H1 (cell line): Measurements from ENCODE around the gene SLC35F5. TPM values are rescaled to one million over a fixed set of nuclear protein-coding genes. Genes with fewer than 3 reads are reported as not detected.
A peak's percentile ranks its signal among the peaks of the same experiment; 100 is the strongest.

Experiments
- CTCF ChIA-PET: fragments of 300-600 bp; sonication (Branson Sonifier 250); formaldehyde crosslinking; loops from one replicate; lab custom pipeline; 2021; ENCODE audit not compliant: partially characterized antibody; lab: Charles Lee
- POLR2A ChIA-PET: fragments of 300-600 bp; sonication (Branson Sonifier 250); formaldehyde crosslinking; loops from one replicate; lab custom pipeline; 2021; ENCODE audit warnings: inconsistent platforms; ENCODE audit not compliant: partially characterized antibody; lab: Charles Lee
- DNase-seq, 2 experiments: peaks; one replicate each; pipeline versions ENCODE4 v3.0.0 to v3.0.0-alpha.2; 2010 to 2022; ENCODE audit warnings: low spot score in 2 of 2, low read depth in 1 of 2, mixed read lengths in 1 of 2
- FAIRE-seq: peaks from 2 replicates; lab custom pipeline; 2011; peaks lifted over from hg19 to GRCh38; lab: Jason Lieb, UNC
- H2AFZ ChIP-seq: 2 replicates; pipeline ENCODE4 v1.8.1; 2012; ENCODE audit warnings: low read length, inconsistent platforms
- H2AK5ac ChIP-seq: 2 replicates; pipeline ENCODE4 v1.6.1; 2013; ENCODE audit warnings: low read depth, low read length
- H2BK120ac ChIP-seq: replicated peaks from 2 replicates; pipeline ENCODE3; 2013; ENCODE audit warnings: low read depth, low read length, inconsistent platforms
- H2BK12ac ChIP-seq: 2 replicates; pipeline ENCODE4 v1.6.1; 2013; ENCODE audit warnings: low read depth, low read length
- H2BK15ac ChIP-seq: 2 replicates; pipeline ENCODE4 v1.6.1; 2013; ENCODE audit warnings: low read length
- H2BK20ac ChIP-seq: 2 replicates; pipeline ENCODE4 v1.6.1; 2013; ENCODE audit warnings: low read length
- H2BK5ac ChIP-seq: 2 replicates; pipeline ENCODE4 v1.6.1; 2013; ENCODE audit warnings: low read depth, low read length
- H3K14ac ChIP-seq: 2 replicates; pipeline ENCODE4 v1.6.1; 2013; ENCODE audit warnings: inconsistent platforms; ENCODE audit not compliant: insufficient read length
- H3K18ac ChIP-seq: 2 replicates; pipeline ENCODE4 v1.6.1; 2013; ENCODE audit warnings: low read length; ENCODE audit errors: extremely low read depth
- H3K23ac ChIP-seq: 2 replicates; pipeline ENCODE4 v1.6.1; 2013; ENCODE audit warnings: inconsistent platforms; ENCODE audit not compliant: insufficient read length
- H3K23me2 ChIP-seq: 2 replicates; pipeline ENCODE4 v1.6.1; 2013; ENCODE audit warnings: low read depth, low read length
- H3K27ac ChIP-seq: 2 replicates; pipeline ENCODE4 v1.6.1; 2011; ENCODE audit warnings: low read depth, low read length, inconsistent platforms
- H3K27me3 ChIP-seq, 4 experiments: replicated peaks in 1 of 4; 1 replicate in 1 of 4; 2 replicates in 3 of 4; pipeline versions ENCODE4 v1.6.1 to v1.8.1; 2011 to 2013; ENCODE audit warnings: low read length in 3 of 4, mild to moderate bottlenecking in 3 of 4, inconsistent platforms in 2 of 4, mixed read lengths in 2 of 4, moderate library complexity in 1 of 4; ENCODE audit not compliant: control insufficient read depth in 3 of 4, insufficient read depth in 3 of 4; ENCODE audit errors: extremely low read depth in 1 of 4
- H3K36me3 ChIP-seq, 4 experiments: 2 replicates each; pipeline versions ENCODE4 v1.6.1 to v1.8.1; 2011 to 2013; ENCODE audit warnings: mild to moderate bottlenecking in 4 of 4, low read length in 3 of 4, moderate library complexity in 2 of 4, control low read depth in 1 of 4, inconsistent platforms in 1 of 4; ENCODE audit not compliant: insufficient read depth in 4 of 4, control insufficient read depth in 2 of 4
- H3K4ac ChIP-seq: replicated peaks from 2 replicates; pipeline ENCODE3; 2013; ENCODE audit warnings: low read length, low read depth, mixed read lengths, inconsistent platforms; ENCODE audit not compliant: insufficient read length
- H3K4me1 ChIP-seq, 4 experiments: replicated peaks in 1 of 4; 1 replicate in 1 of 4; 2 replicates in 3 of 4; pipeline versions ENCODE4 v1.6.1 to v1.8.1; 2011 to 2013; ENCODE audit warnings: low read length in 3 of 4, inconsistent platforms in 2 of 4, mixed read lengths in 1 of 4; ENCODE audit not compliant: insufficient read depth in 4 of 4, control insufficient read depth in 3 of 4
- H3K4me2 ChIP-seq, 2 experiments: 2 replicates each; pipeline versions ENCODE4 v1.6.1 to v1.8.1; 2011 to 2013; ENCODE audit warnings: low read depth in 2 of 2, low read length in 2 of 2, control low read depth in 1 of 2, inconsistent platforms in 1 of 2, mild to moderate bottlenecking in 1 of 2; ENCODE audit not compliant: insufficient read depth in 1 of 2
- H3K4me3 ChIP-seq, 4 experiments: fragments of 200-600, 300-600 bp in 1 of 4; sonication (generic), shearing (Covaris generic), sonication (Bioruptor Twin) in 1 of 4; 2 replicates each; pipeline versions ENCODE4 v1.5.1 to v1.8.1; 2011 to 2016; ENCODE audit warnings: low read length in 4 of 4, low read depth in 3 of 4, control low read depth in 2 of 4, inconsistent platforms in 2 of 4, mild to moderate bottlenecking in 2 of 4, mixed read lengths in 1 of 4, moderate library complexity in 1 of 4; ENCODE audit not compliant: insufficient read depth in 2 of 4; ENCODE audit errors: extremely low read depth in 1 of 4
- H3K56ac ChIP-seq: replicated peaks from 2 replicates; pipeline ENCODE3; 2013; ENCODE audit warnings: low read depth, mild to moderate bottlenecking, mixed read lengths, low read length, inconsistent platforms; ENCODE audit not compliant: insufficient read length
- H3K79me1 ChIP-seq: 2 replicates; pipeline ENCODE4 v1.6.1; 2013; ENCODE audit warnings: low read depth, low read length, control low read depth
- H3K79me2 ChIP-seq, 2 experiments: 2 replicates each; pipeline versions ENCODE4 v1.6.1 to v1.8.1; 2012 to 2013; ENCODE audit warnings: low read length in 2 of 2, mild to moderate bottlenecking in 2 of 2, inconsistent platforms in 1 of 2; ENCODE audit not compliant: insufficient read depth in 2 of 2, control insufficient read depth in 1 of 2
- H3K9ac ChIP-seq, 4 experiments: replicated peaks in 1 of 4; 1 replicate in 1 of 4; 2 replicates in 3 of 4; pipeline versions ENCODE4 v1.6.1 to v1.8.1; 2011 to 2013; ENCODE audit warnings: low read depth in 3 of 4, low read length in 3 of 4, control low read depth in 2 of 4, mild to moderate bottlenecking in 2 of 4, moderate library complexity in 2 of 4, inconsistent platforms in 1 of 4; ENCODE audit errors: extremely low read depth in 1 of 4
- H3K9me3 ChIP-seq, 2 experiments: 2 replicates each; pipeline versions ENCODE4 v1.6.1 to v1.8.1; 2012 to 2013; ENCODE audit warnings: mild to moderate bottlenecking in 2 of 2, moderate library complexity in 2 of 2, control low read depth in 1 of 2, inconsistent platforms in 1 of 2, low read depth in 1 of 2, low read length in 1 of 2, mixed read lengths in 1 of 2; ENCODE audit not compliant: insufficient read depth in 2 of 2
- H4K20me1 ChIP-seq, 2 experiments: replicated peaks in 1 of 2; 2 replicates each; pipeline versions ENCODE3 to v1.8.1; 2011 to 2013; ENCODE audit warnings: inconsistent platforms in 2 of 2, low read length in 2 of 2, mild to moderate bottlenecking in 1 of 2; ENCODE audit not compliant: insufficient read depth in 2 of 2, control insufficient read depth in 1 of 2
- H4K5ac ChIP-seq: 2 replicates; pipeline ENCODE4 v1.6.1; 2013; ENCODE audit warnings: low read length, low read depth, mixed read lengths, inconsistent platforms; ENCODE audit not compliant: insufficient read length
- H4K8ac ChIP-seq: 2 replicates; pipeline ENCODE4 v1.8.0; 2013; ENCODE audit warnings: mild to moderate bottlenecking, moderate library complexity, low read length, inconsistent platforms; ENCODE audit not compliant: insufficient read depth; ENCODE audit errors: extremely low read depth
- H4K91ac ChIP-seq: replicated peaks from 2 replicates; pipeline ENCODE3; 2013; ENCODE audit warnings: low read length, mixed read lengths, inconsistent platforms; ENCODE audit not compliant: insufficient read length
- BCL11A ChIP-seq, 2 experiments: IDR thresholded peaks; one replicate each; pipeline ENCODE4 v1.6.1; 2011; ENCODE audit warnings: low read depth in 2 of 2, low read length in 2 of 2, mild to moderate bottlenecking in 2 of 2
- BRCA1 ChIP-seq: IDR thresholded peaks from 2 replicates; pipeline ENCODE4 v1.6.1; 2012; ENCODE audit warnings: low read depth, low read length, improper control_type of control experiment
- CBX5 ChIP-seq: fragments of 300-800, 300-1000 bp; sonication (generic); IDR thresholded peaks from 2 replicates; pipeline ENCODE4 v1.7.1; 2016; ENCODE audit warnings: antibody characterized with exemption, low read length, low read depth
- EGR1 ChIP-seq: IDR thresholded peaks from 2 replicates; pipeline ENCODE4 v1.6.1; 2011; ENCODE audit warnings: low read depth, low read length, borderline replicate concordance
- JUN ChIP-seq: IDR thresholded peaks from 2 replicates; pipeline ENCODE4 v1.6.1; 2011; ENCODE audit warnings: low read depth, mild to moderate bottlenecking, improper control_type of control experiment, low read length
- NANOG ChIP-seq: IDR thresholded peaks from 2 replicates; pipeline ENCODE4 v1.6.1; 2011; ENCODE audit warnings: low read length, low read depth, mild to moderate bottlenecking, inconsistent platforms; ENCODE audit not compliant: insufficient read depth, poor library complexity, severe bottlenecking
- NRF1 ChIP-seq: IDR thresholded peaks from 2 replicates; pipeline ENCODE4 v1.6.1; 2011; ENCODE audit warnings: mild to moderate bottlenecking, low read depth, low read length, improper control_type of control experiment
- POU5F1 ChIP-seq: IDR thresholded peaks from 2 replicates; pipeline ENCODE4 v1.6.1; 2011; ENCODE audit warnings: low read depth, mild to moderate bottlenecking, low read length, moderate library complexity
- YY1 ChIP-seq: IDR thresholded peaks from 2 replicates; pipeline ENCODE4 v1.6.1; 2011; ENCODE audit warnings: low read depth, mild to moderate bottlenecking, low read length
- WGBS, 2 experiments: shearing (Covaris generic) in 1 of 2; methylation state at CpG; one replicate each; pipeline versions ENCODE4 v1.1.6 to v1.1.7; 2013 to 2015; ENCODE audit warnings: low lambda C conversion rate in 2 of 2, mixed read lengths in 2 of 2, inconsistent platforms in 1 of 2, low coverage in 1 of 2, missing lambda C conversion rate in 1 of 2; ENCODE audit not compliant: insufficient replicate concordance in 2 of 2, insufficient coverage in 1 of 2, insufficient read length in 1 of 2; ENCODE audit errors: extremely low coverage in 1 of 2, missing lambda C conversion rate in 1 of 2; 5-methylcytosine and 5-hydroxymethylcytosine counted together
- polyA plus RNA-seq, 7 experiments: library from polyadenylated mRNA; depleted of rRNA in 3 of 7; stranded (reverse) in 5 of 7; unstranded in 2 of 7; fragments of >200 nt in 5 of 7; fragments of 200-250 nt in 2 of 7; gene quantifications; 1 replicate in 5 of 7; 2 replicates in 1 of 7; 4 replicates in 1 of 7; pipeline versions ENCODE4 v1.2.1 to v1.2.3, GENCODE V29; 2011 to 2013; ENCODE audit warnings: missing spikeins in 2 of 7, mixed read lengths in 2 of 7
- total RNA-seq: library from RNA; stranded (reverse); fragmentation: NEBNext Ultra II Directional; extraction: Animal tissue kit (Norgen Biotek cat#: 25700); gene quantifications from 2 replicates; pipeline ENCODE4 v1.2.1, GENCODE V29; 2021

The SLC35F5 gene
- total and polyA plus RNA-seq, 2 of the 8 experiments (the other 6 are each of a cell fraction or from before 2014, with no cell fraction given), result 11.8 to 22.2 TPM

- FAIRE-seq (no peak), DNase-seq (no peak)
- no peak overlapping the region for H2BK5ac ChIP-seq
- H3K27ac ChIP-seq, result no peak overlapping the region
- no peak overlapping the region for H2BK120ac ChIP-seq
- no peak overlapping the region for H2AK5ac ChIP-seq
- H3K56ac ChIP-seq, result no peak overlapping the region
- H3K14ac ChIP-seq, result no peak overlapping the region
- H2AFZ ChIP-seq, result no peak overlapping the region
- H3K27me3 ChIP-seq, result peaks cover 0 to 14% (median 0%) of the 10 kb centered on the region in 4 experiments; a peak in 1 of 7 replicates
- no peaks in the 10 kb centered on the region for H3K36me3 ChIP-seq
- no peak overlapping the region for H4K5ac ChIP-seq
- 44% methylated on average over 7 of the region's 7 CpGs; no CpG with 5 or more reads in 1 of the 2 experiments for WGBS, 2 experiments
- H3K23ac ChIP-seq, result no peak overlapping the region
- H3K4me1 ChIP-seq, result peaks cover 2 to 9% (median 5%) of the 10 kb centered on the region in 4 experiments; a peak in 4 of 7 replicates
- no peak overlapping the region; a peak in 1 of 7 replicates for H3K9ac ChIP-seq
- H2BK20ac ChIP-seq, result no peak overlapping the region
- peak overlapping the region; percentile 15 to 39; a peak in 2 of 4 replicates for H3K4me2 ChIP-seq
- no peak overlapping the region; a peak in 1 of 8 replicates for H3K4me3 ChIP-seq
- no peak overlapping the region for H2BK15ac ChIP-seq
- ChIA-PET POLR2A (no interaction called here), CTCF (no interaction called here)
- H2BK12ac ChIP-seq, result no peak overlapping the region
- H3K9me3 ChIP-seq, result no peaks in the 10 kb centered on the region
- no peak overlapping the region for H4K8ac ChIP-seq
- H4K91ac ChIP-seq, result no peak overlapping the region
- no peak overlapping the region for H3K18ac ChIP-seq
- no peak overlapping the region for H3K4ac ChIP-seq
- no peaks in the 10 kb centered on the region for H3K79me2 ChIP-seq
- H4K20me1 ChIP-seq, result no peaks in the 10 kb centered on the region
- no peaks in the 10 kb centered on the region for H3K79me1 ChIP-seq
- H3K23me2 ChIP-seq, result no peaks in the 10 kb centered on the region
- TF ChIP-seq YY1, result no peak
- no peak for TF ChIP-seq NRF1
- TF ChIP-seq EGR1, result no peak
- TF ChIP-seq JUN, result no peak
- no peak for TF ChIP-seq BRCA1
- no peak for TF ChIP-seq CBX5
- TF ChIP-seq BCL11A (IDR thresholded peaks at IDR 0.05; ENCODE audit: low read depth in 2 of 2, low read length in 2 of 2), result no peak
- no peak for TF ChIP-seq NANOG
- no peak for TF ChIP-seq POU5F1
Observed at GRCh38 chr2:113672326-113672932, 84.0 kb downstream of the SLC35F5 start.
